ENCODE data around the gene PKHD1. TPM values are rescaled to one million over a fixed set of nuclear protein-coding genes. Genes with fewer than 3 reads are reported as not detected.

The PKHD1 gene
- total and polyA plus RNA-seq, 2 experiments from 2014 or later: 0.47 to 3.3 TPM

- Histone ChIP-seq H3K27ac (no peak overlapping the region), H3K27me3 (no peaks in the 10 kb centered on the region), H3K4me2 (no peak overlapping the region), H3K4me1 (ENCODE audit: insufficient read depth) (peaks cover 27% of the 10 kb centered on the region), H3K4me3 (no peak overlapping the region), H3K79me2 (no peaks in the 10 kb centered on the region), H3K9me2 (replicated peaks; ENCODE audit: insufficient read depth) (no peaks in the 10 kb centered on the region), H2AFZ (no peak overlapping the region), H3K9me3 (ENCODE audit: low read depth) (no peaks in the 10 kb centered on the region), H4K20me1 (ENCODE audit: insufficient read depth, poor library complexity, severe bottlenecking) (no peaks in the 10 kb centered on the region), H3K36me3 (replicated peaks; ENCODE audit: insufficient read depth, low read depth) (no peaks in the 10 kb centered on the region)
- WGBS (ENCODE audit: low lambda C conversion rate, missing lambda C conversion rate): 43% methylated on average over 5 of the region's 5 CpGs
- no peak for DNase-seq (ENCODE audit: low spot score)
- TF ChIP-seq EZH2phosphoT487 (IDR thresholded peaks at IDR 0.05; ENCODE audit: low read depth, severe bottlenecking, unreplicated experiment): no peak
Observed at GRCh38 chr6:51678905-51679620, 408.4 kb downstream of the PKHD1 start.

DNA sequence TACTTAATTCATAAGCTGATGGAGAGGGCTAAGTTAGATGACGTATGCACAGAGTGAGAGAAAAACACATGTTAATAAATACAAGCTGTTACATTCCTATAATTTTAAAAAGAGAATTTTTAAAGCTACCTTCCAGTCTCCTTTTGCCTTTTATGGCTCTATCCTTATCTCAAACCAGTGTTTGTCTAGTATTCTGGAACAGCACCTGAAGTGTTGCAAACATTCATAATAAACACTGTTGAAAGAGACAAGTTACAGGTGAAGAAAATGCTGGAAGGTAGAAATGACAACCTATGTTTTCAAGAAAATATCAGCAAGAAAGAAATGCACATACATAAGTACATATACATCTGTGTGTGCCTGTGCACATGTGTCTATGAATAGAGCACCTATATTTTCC, 409.1 kb downstream of the PKHD1 start:
- DNase-seq (ENCODE audit: low spot score): no peak
- TF ChIP-seq EZH2 (IDR thresholded peaks at IDR 0.05; ENCODE audit: borderline replicate concordance) (no peak), EZH2phosphoT487 (IDR thresholded peaks at IDR 0.05; ENCODE audit: low read depth, severe bottlenecking, unreplicated experiment) (no peak), CTCF (IDR thresholded peaks at IDR 0.05; ENCODE audit: poor library complexity) (no peak)
- Histone ChIP-seq H3K36me3 (replicated peaks; ENCODE audit: insufficient read depth, low read depth) (no peaks in the 10 kb centered on the region), H3K79me2 (no peaks in the 10 kb centered on the region), H3K4me2 (no peak overlapping the region), H3K4me1 (ENCODE audit: insufficient read depth) (peaks cover 27% of the 10 kb centered on the region), H3K27me3 (no peaks in the 10 kb centered on the region), H3K9me2 (replicated peaks; ENCODE audit: insufficient read depth) (no peaks in the 10 kb centered on the region), H3K9me3 (ENCODE audit: low read depth) (no peaks in the 10 kb centered on the region), H2AFZ (no peak overlapping the region), H4K20me1 (ENCODE audit: insufficient read depth, poor library complexity, severe bottlenecking) (no peaks in the 10 kb centered on the region), H3K27ac (no peak overlapping the region), H3K4me3 (no peak overlapping the region)
- WGBS (ENCODE audit: low lambda C conversion rate, missing lambda C conversion rate): 40% methylated on average over 1 of the region's 1 CpG

DNA sequence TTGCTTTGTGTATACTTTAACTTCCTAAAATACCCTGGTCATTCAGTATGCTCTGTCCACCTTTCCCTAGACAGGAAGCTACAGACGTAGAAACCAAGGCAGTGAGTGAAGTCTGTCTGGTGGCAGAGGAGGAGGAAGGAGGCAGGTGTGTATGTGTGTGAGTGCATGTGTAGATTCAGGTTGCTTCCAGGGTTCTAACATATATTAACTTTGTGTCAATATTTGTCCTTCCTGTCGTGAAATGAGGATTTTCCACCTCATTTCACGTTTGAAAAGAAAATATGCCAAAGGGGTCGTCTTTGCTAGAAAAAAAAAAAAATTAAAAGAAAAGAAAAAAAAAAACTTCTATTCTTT, 411.5 kb downstream of the PKHD1 start:
- H3K4me2 ChIP-seq: peak overlapping the region; percentile 35
- H2AFZ ChIP-seq: no peak overlapping the region
- H3K4me1 ChIP-seq (ENCODE audit: insufficient read depth): peaks cover 27% of the 10 kb centered on the region
- no peak for TF ChIP-seq CTCF (IDR thresholded peaks at IDR 0.05; ENCODE audit: poor library complexity)
- no peaks in the 10 kb centered on the region for H3K9me2 ChIP-seq (replicated peaks; ENCODE audit: insufficient read depth)
- H3K27me3 ChIP-seq: no peaks in the 10 kb centered on the region
- no peak for DNase-seq (ENCODE audit: low spot score)
- H3K9me3 ChIP-seq (ENCODE audit: low read depth): no peaks in the 10 kb centered on the region
- no peak overlapping the region for H3K4me3 ChIP-seq
- no peaks in the 10 kb centered on the region for H3K79me2 ChIP-seq
- no peaks in the 10 kb centered on the region for H3K36me3 ChIP-seq (replicated peaks; ENCODE audit: insufficient read depth, low read depth)
- H3K27ac ChIP-seq: no peak overlapping the region
- no peaks in the 10 kb centered on the region for H4K20me1 ChIP-seq (ENCODE audit: insufficient read depth, poor library complexity, severe bottlenecking)
- WGBS (ENCODE audit: low lambda C conversion rate, missing lambda C conversion rate): 41% methylated on average over 4 of the region's 4 CpGs

DNA sequence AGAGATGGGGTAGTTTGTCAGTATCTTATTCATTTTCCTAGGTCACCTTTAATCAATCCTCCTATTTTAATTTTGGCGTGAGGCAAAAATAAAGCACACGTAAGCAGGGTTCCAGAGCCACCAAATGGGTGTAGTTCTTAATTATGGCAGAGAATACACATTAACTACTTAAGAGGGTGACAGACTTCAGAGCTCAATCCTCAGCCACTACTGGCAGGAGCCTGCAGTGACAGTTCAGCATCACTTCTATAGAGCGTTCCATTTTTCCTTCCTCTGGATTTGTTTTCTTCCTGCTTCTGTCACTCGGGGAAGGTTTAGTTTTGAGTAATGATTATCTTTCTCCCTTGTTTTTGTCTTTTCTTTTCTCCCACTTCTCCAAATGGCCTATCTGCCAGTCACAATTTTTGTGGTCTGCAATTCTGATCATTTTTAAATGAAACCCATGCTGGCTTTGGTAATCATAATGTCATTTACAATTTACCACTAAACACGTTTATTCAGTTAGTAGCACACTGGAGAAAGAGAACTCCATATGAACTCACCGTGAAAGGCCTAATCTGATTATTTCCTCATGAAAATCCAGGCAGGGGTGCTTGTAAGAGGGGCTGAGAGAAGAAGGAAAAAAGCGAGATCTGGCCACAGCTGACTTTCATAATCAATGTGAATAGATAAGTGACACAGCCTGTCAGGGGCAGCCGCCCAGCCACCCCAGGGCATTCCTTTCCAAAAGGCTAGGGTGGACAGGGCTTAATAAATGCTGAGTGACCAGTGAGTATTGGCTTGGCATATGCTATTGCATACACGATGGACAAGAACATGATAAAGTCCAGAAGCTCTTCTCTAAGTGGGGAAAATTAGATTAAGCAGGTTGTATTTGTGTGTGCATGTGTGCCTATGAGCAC, 412.1 kb downstream of the PKHD1 start:
- Histone ChIP-seq H2AFZ (no peak overlapping the region), H3K79me2 (no peaks in the 10 kb centered on the region), H3K4me3 (no peak overlapping the region), H4K20me1 (ENCODE audit: insufficient read depth, poor library complexity, severe bottlenecking) (no peaks in the 10 kb centered on the region), H3K27ac (no peak overlapping the region), H3K4me2 (peak overlapping the region; percentile 35), H3K9me3 (ENCODE audit: low read depth) (no peaks in the 10 kb centered on the region), H3K27me3 (no peaks in the 10 kb centered on the region), H3K9me2 (replicated peaks; ENCODE audit: insufficient read depth) (no peaks in the 10 kb centered on the region), H3K4me1 (ENCODE audit: insufficient read depth) (peaks cover 27% of the 10 kb centered on the region), H3K36me3 (replicated peaks; ENCODE audit: insufficient read depth, low read depth) (no peaks in the 10 kb centered on the region)
- no peak for TF ChIP-seq EZH2 (IDR thresholded peaks at IDR 0.05; ENCODE audit: borderline replicate concordance)
- no peak for TF ChIP-seq EZH2phosphoT487 (IDR thresholded peaks at IDR 0.05; ENCODE audit: low read depth, severe bottlenecking, unreplicated experiment)
- no peak for TF ChIP-seq CTCF (IDR thresholded peaks at IDR 0.05; ENCODE audit: poor library complexity)
- no peak for DNase-seq (ENCODE audit: low spot score)
- 71% methylated on average over 9 of the region's 9 CpGs for WGBS (ENCODE audit: low lambda C conversion rate, missing lambda C conversion rate)

Measured in hepatocyte (in vitro differentiated cells).